HG02798 (cell line): ENCODE data around the gene MXD4.

Experiments used
- ATAC-seq: cut with Tn5 transposase; IDR thresholded peaks from one replicate; pipeline ENCODE4 v1.9.1; 2021; ENCODE audit warnings: mild to moderate bottlenecking; ENCODE audit not compliant: unreplicated experiment, poor library complexity

MXD4 gene

GRCh38 chr4:2292646-2293108, 30.8 kb upstream of the MXD4 start:
- no peak for ATAC-seq

GRCh38 chr4:2291705-2292645, 30.1 kb upstream of the MXD4 start:
- no peak for ATAC-seq

GRCh38 chr4:2290974-2291704, 29.2 kb upstream of the MXD4 start:
- ATAC-seq, result no peak

GRCh38 chr4:2290488-2290887, 28.6 kb upstream of the MXD4 start:
- no peak for ATAC-seq

- ATAC-seq, result no peak
These were observed 28.0 kb upstream of the MXD4 start for GRCh38 chr4:2289955-2290333.

- ATAC-seq, result no peak
These were observed 27.5 kb upstream of the MXD4 start for GRCh38 chr4:2289311-2289954.

- ATAC-seq, result no peak
These were observed 26.2 kb upstream of the MXD4 start for GRCh38 chr4:2288051-2288541.

GRCh38 chr4:2287594-2287915, 25.6 kb upstream of the MXD4 start:
- no peak for ATAC-seq

GRCh38 chr4:2286904-2287593, 25.1 kb upstream of the MXD4 start:
- ATAC-seq, result no peak

- no peak for ATAC-seq
These were observed 23.9 kb upstream of the MXD4 start for GRCh38 chr4:2285613-2286381.

GRCh38 chr4:2284934-2285612, 23.2 kb upstream of the MXD4 start:
- no peak for ATAC-seq

GRCh38 chr4:2284161-2284933, 22.4 kb upstream of the MXD4 start:
- no peak for ATAC-seq

GRCh38 chr4:2283199-2283711, 21.3 kb upstream of the MXD4 start:
- no peak for ATAC-seq

- ATAC-seq, result no peak
These were observed 19.9 kb upstream of the MXD4 start for GRCh38 chr4:2281575-2282343.

- ATAC-seq, result no peak
These were observed 18.8 kb upstream of the MXD4 start for GRCh38 chr4:2280531-2281300.

- no peak for ATAC-seq
These were observed 16.0 kb upstream of the MXD4 start for GRCh38 chr4:2277956-2278355.
